Muscle of leg (tissue), 11 donors: Measurements from ENCODE around the gene APBA3. TPM values are rescaled to one million over a fixed set of nuclear protein-coding genes. Genes with fewer than 3 reads are reported as not detected.

Experiments
- DNase-seq: peaks from one replicate; pipeline ENCODE4 v3.0.0; 2013
- H3K27ac ChIP-seq: one replicate; pipeline ENCODE4 v1.5.1; 2013; ENCODE audit warnings: mild to moderate bottlenecking, low read length, control low read depth
- H3K27me3 ChIP-seq: one replicate; pipeline ENCODE4 v1.6.1; 2013; ENCODE audit warnings: low read length; ENCODE audit not compliant: control insufficient read depth, insufficient read depth
- H3K36me3 ChIP-seq: one replicate; pipeline ENCODE4 v1.6.1; 2013; ENCODE audit warnings: low read length; ENCODE audit not compliant: control insufficient read depth, insufficient read depth
- H3K4me1 ChIP-seq: one replicate; pipeline ENCODE4 v1.6.1; 2013; ENCODE audit warnings: low read length; ENCODE audit not compliant: control insufficient read depth, insufficient read depth
- H3K4me3 ChIP-seq: one replicate; pipeline ENCODE4 v1.5.1; 2013; ENCODE audit warnings: low read length, control low read depth
- H3K9me3 ChIP-seq: replicated peaks from 2 replicates; pipeline ENCODE4 v1.6.1; 2013; ENCODE audit warnings: low read depth, low read length; ENCODE audit not compliant: control insufficient read depth
- WGBS: methylation state at CpG from one replicate; pipeline ENCODE4 v1.1.5; 2013; ENCODE audit warnings: missing lambda C conversion rate; ENCODE audit not compliant: insufficient coverage; 5-methylcytosine and 5-hydroxymethylcytosine counted together
- polyA plus RNA-seq, 8 donors: library from polyadenylated mRNA; unstranded; fragments of 120-200 nt; gene quantifications; one replicate each; pipeline versions ENCODE4 v1.2.1 to v1.2.3, GENCODE V29; 2013; ENCODE audit warnings: inconsistent platforms in 1 of 8, low replicate concordance in 1 of 8; ENCODE audit not compliant: insufficient read length in 8 of 8, insufficient read depth in 1 of 8
- total RNA-seq: library from RNA; stranded (reverse); fragments of 120-200 nt; gene quantifications from one replicate; pipeline ENCODE4 v1.2.4, GENCODE V29; 2013

The APBA3 gene
- total and polyA plus RNA-seq, 9 donors, result 9.5 to 16.9 (median 13.5) TPM

DNA sequence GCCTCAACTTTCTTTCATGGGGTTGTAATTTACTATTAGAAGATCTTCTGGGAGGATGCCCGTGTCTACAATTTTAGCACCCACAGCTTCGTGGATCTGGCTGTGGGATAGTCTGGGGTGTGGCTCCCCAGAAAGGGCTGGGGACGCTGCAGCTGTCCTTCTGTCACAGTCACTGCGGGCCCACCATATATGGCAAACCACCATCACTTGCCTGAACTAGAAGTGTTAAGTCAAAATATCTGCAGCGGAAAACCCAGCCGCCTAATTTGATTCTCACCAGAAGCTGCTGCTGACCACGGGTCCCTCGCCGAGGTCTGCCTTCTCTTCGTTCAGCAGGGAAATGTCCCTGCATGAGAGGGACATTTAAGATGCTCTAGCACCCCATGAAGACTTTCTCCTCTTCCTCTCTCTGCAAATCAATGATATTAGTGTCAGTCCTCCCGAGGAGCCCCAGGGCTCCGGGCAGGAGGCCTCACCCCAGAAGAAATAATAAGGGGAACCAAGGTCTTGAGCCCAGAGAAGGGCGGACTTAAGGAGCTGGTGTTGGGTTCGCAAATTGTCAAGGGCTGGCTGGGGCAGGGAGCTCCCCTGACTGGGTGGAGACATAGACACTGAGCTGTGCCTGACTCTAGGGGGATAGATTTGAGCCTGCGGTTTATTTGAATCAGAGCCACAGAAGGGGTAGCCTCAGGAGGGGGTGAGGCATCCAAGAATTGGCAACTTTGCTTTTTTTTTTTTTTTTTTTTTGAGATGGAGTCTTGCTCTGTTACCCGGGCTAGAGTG lies 27.7 kb upstream of the APBA3 start:
- H3K27me3 ChIP-seq, result peaks cover 30% of the 10 kb centered on the region

GRCh38 chr19:3785938-3786824 lies 24.7 kb upstream of the APBA3 start, which contains the start of gene MATK:
MATK (minus strand) TSS chr19:3786381; CDS start chr19:3785135, 1,246 bp downstream.
- under 1% methylated on average over 68 of the region's 101 CpGs for WGBS
- H3K4me3 ChIP-seq, result peak within 1 kb of the TSS; percentile 5
- no peak within 1 kb of the TSS for H3K27ac ChIP-seq
- H3K9me3 ChIP-seq, result peaks cover 20% of the 10 kb centered on the region
- DNase-seq, result no peak
- H3K4me1 ChIP-seq, result peaks cover 4% of the 10 kb centered on the region
- no peaks in the 10 kb centered on the region for H3K36me3 ChIP-seq
- H3K27me3 ChIP-seq, result peaks cover 40% of the 10 kb centered on the region

More for the DNA sequence above, 27.7 kb upstream of the APBA3 start:
- 40% methylated on average over 9 of the region's 16 CpGs for WGBS
- Histone ChIP-seq H3K4me3 (no peak overlapping the region), H3K36me3 (no peaks in the 10 kb centered on the region), H3K4me1 (peaks cover 4% of the 10 kb centered on the region), H3K27ac (no peak overlapping the region), H3K9me3 (peaks cover 2% of the 10 kb centered on the region)
- DNase-seq, result no peak

DNA sequence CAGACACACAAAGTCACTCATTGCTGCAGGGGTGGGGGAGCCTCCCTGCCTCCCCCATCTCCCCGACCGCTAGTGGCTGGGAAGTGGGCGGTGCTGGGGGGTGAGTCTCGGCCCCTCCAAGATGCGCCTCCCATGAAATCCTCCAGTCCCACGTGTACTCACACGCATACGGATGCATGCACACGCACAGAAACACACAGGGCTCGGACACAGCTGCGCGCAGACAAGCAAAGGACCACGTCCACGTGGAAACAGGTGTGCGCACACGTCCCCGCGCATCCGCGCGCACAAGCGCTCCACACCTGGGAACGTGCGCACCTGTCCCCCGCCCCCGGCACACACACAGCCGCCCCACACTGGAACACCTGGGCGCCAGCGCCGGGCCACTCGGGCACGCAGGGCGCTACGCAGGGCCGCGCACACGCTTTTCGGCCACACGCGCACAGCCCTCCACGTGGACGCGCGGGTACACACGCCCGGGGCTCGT lies 24.0 kb upstream of the APBA3 start:
- WGBS, result under 1% methylated on average over 40 of the region's 47 CpGs
- peaks cover 20% of the 10 kb centered on the region for H3K9me3 ChIP-seq
- H3K27ac ChIP-seq, result no peak overlapping the region
- DNase-seq, result no peak
- H3K4me3 ChIP-seq, result peak overlapping the region; percentile 5
- peaks cover 40% of the 10 kb centered on the region for H3K27me3 ChIP-seq
- no peaks in the 10 kb centered on the region for H3K36me3 ChIP-seq
- H3K4me1 ChIP-seq, result peaks cover 4% of the 10 kb centered on the region

- Histone ChIP-seq H3K27ac (no peak overlapping the region), H3K4me1 (peaks cover 4% of the 10 kb centered on the region), H3K4me3 (peak overlapping the region; percentile 5), H3K9me3 (peaks cover 20% of the 10 kb centered on the region), H3K27me3 (peaks cover 38% of the 10 kb centered on the region), H3K36me3 (no peaks in the 10 kb centered on the region)
- DNase-seq, result no peak
- 20% methylated on average over 14 of the region's 25 CpGs for WGBS
Observed at GRCh38 chr19:3784607-3785450, 23.3 kb upstream of the APBA3 start.

DNA sequence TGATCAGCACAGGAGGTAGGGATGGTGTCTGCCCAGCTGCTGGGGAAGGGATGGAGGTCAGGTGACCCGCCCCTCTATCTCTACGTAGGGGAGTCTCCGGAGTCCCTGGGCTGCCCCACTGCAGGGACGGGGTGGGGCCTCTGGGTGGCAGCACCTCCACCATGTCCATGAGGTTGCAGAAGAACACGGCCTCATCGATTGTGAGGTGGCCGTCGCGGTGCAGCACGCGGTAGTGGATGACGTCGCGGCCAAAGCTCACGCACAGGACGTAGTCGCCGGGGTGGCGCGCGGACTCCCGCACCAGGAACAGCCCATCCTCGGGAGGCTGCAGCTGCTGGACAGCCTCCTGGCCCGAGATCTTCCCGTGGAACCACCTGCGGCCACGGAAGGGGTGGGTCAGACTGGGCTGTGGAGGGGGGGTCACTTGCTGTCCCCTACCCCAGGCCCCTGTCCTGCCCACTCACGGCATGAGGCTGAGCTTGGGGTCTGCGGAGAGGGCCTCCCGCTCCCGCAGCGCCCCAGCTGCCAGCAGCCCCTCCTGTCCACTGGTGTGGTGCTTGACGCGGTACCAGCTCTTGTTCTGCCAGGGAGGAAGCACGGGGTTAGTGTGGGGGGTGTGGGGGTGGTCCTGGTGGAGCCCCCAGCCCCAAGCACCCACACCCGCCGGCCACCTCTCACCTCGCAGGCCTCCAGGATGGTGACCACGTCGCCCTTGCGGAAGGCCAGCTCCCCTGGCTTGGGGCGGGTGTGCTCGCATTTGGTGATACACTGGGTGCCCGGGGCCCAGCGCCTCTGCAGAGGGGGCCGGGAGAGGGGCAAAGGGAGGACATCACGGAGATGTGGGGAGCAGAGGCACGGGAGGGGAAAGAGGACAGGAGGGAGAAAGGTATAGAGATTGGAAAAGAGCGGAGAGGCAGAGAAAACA lies 22.4 kb upstream of the APBA3 start:
- no peak overlapping the region for H3K4me3 ChIP-seq
- DNase-seq, result no peak
- no peak overlapping the region for H3K27ac ChIP-seq
- H3K4me1 ChIP-seq, result peaks cover 4% of the 10 kb centered on the region
- no peaks in the 10 kb centered on the region for H3K36me3 ChIP-seq
- H3K9me3 ChIP-seq, result peaks cover 20% of the 10 kb centered on the region
- WGBS, result 66% methylated on average over 35 of the region's 49 CpGs
- H3K27me3 ChIP-seq, result peaks cover 38% of the 10 kb centered on the region

GRCh38 chr19:3782903-3783302 lies 21.4 kb upstream of the APBA3 start:
- Histone ChIP-seq H3K27ac (no peak overlapping the region), H3K36me3 (no peaks in the 10 kb centered on the region), H3K9me3 (peaks cover 20% of the 10 kb centered on the region), H3K4me3 (no peak overlapping the region), H3K27me3 (peaks cover 38% of the 10 kb centered on the region), H3K4me1 (peaks cover 4% of the 10 kb centered on the region)
- no peak for DNase-seq
- WGBS, result 89% methylated on average over 10 of the region's 13 CpGs

- Histone ChIP-seq H3K27me3 (peaks cover 38% of the 10 kb centered on the region), H3K36me3 (no peaks in the 10 kb centered on the region)
- 91% methylated on average over 1 of the region's 1 CpG for WGBS
Observed at GRCh38 chr19:3782330-3782729, 20.8 kb upstream of the APBA3 start.

DNA sequence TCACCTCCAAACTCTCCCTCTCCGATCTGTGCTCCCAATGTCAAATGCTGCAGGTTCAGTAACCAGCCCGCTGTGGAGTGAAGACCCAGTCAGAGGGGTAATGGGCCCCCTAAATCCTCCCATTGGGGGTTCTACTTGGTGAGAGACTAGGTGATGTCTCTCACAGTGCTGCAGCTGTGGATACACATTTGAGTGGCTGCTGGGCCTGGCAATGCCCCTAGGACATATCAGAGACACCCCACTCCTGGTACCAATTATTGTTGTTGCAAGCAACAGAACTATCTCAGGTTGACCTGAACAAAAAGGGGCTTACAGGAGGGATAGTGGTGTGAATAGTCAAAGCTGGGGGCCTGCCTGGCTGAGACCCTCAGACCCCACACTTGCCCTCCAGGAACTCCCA lies 20.1 kb upstream of the APBA3 start:
- Histone ChIP-seq H3K36me3 (no peaks in the 10 kb centered on the region), H3K4me3 (no peak overlapping the region), H3K27me3 (peaks cover 33% of the 10 kb centered on the region), H3K27ac (no peak overlapping the region), H3K4me1 (peaks cover 4% of the 10 kb centered on the region), H3K9me3 (peaks cover 20% of the 10 kb centered on the region)
- WGBS, result no CpG with 5 or more reads among the region's 2 CpGs
- no peak for DNase-seq

More at GRCh38 chr19:3782330-3782729, 20.8 kb upstream of the APBA3 start:
- H3K4me1 ChIP-seq, result peaks cover 4% of the 10 kb centered on the region
- H3K9me3 ChIP-seq, result peaks cover 20% of the 10 kb centered on the region
- no peak overlapping the region for H3K4me3 ChIP-seq
- no peak for DNase-seq
- no peak overlapping the region for H3K27ac ChIP-seq

- Histone ChIP-seq H3K4me3 (no peak overlapping the region), H3K36me3 (no peaks in the 10 kb centered on the region)
Observed at GRCh38 chr19:3780786-3781304, 19.4 kb upstream of the APBA3 start.

More at GRCh38 chr19:3780786-3781304, 19.4 kb upstream of the APBA3 start:
- H3K4me1 ChIP-seq, result peaks cover 4% of the 10 kb centered on the region
- peaks cover 20% of the 10 kb centered on the region for H3K9me3 ChIP-seq
- DNase-seq, result no peak
- H3K27me3 ChIP-seq, result peaks cover 27% of the 10 kb centered on the region
- 98% methylated on average over 5 of the region's 9 CpGs for WGBS
- no peak overlapping the region for H3K27ac ChIP-seq
